Activated CD8-positive, alpha-beta T cell treated with anti-CD3 and anti-CD28 coated beads for 36 hours (primary cell): Measurements from ENCODE around the gene AFP. TPM values are rescaled to one million over a fixed set of nuclear protein-coding genes. Genes with fewer than 3 reads are reported as not detected.

ENCODE experiments used
- ATAC-seq: fragments of 200-7000 bp; cut with Tn5 transposase; one replicate; pipeline ENCODE4 v1.10.0; 2021; ENCODE audit warnings: mild to moderate bottlenecking, moderate library complexity
- CTCF ChIA-PET: fragments of 350-600 bp; sonication (Branson Sonifier 250); formaldehyde crosslinking; loops from one replicate; lab custom pipeline; 2021; ENCODE audit warnings: antibody characterized with exemption; lab: Charles Lee
- POLR2A ChIA-PET: fragments of 350-600 bp; sonication (Branson Sonifier 250); formaldehyde crosslinking; loops from one replicate; lab custom pipeline; 2021; ENCODE audit warnings: antibody characterized with exemption; lab: Charles Lee
- DNase-seq: peaks from one replicate; pipeline ENCODE4 v3.0.0-alpha.2; 2020
- H3K27ac Mint-ChIP-seq: one replicate; pipeline ENCODE4 v1.8.0; 2021; ENCODE audit warnings: mild to moderate bottlenecking, mixed read lengths
- H3K27me3 Mint-ChIP-seq: one replicate; pipeline ENCODE4 v1.8.0; 2021; ENCODE audit warnings: mixed read lengths
- H3K36me3 Mint-ChIP-seq: one replicate; pipeline ENCODE4 v1.8.0; 2021; ENCODE audit warnings: low read depth, mixed read lengths
- H3K4me1 Mint-ChIP-seq: one replicate; pipeline ENCODE4 v1.8.0; 2021; ENCODE audit warnings: low read depth, mixed read lengths
- H3K4me3 Mint-ChIP-seq: one replicate; pipeline ENCODE4 v1.8.0; 2021; ENCODE audit warnings: mild to moderate bottlenecking, moderate library complexity, mixed read lengths
- H3K9me3 Mint-ChIP-seq: one replicate; pipeline ENCODE4 v1.8.0; 2021; ENCODE audit warnings: mixed read lengths
- CTCF ChIP-seq: fragments of 200-600 bp; IDR thresholded peaks from one replicate; pipeline ENCODE4 v1.8.0; 2022; ENCODE audit warnings: antibody characterized with exemption, mild to moderate bottlenecking
- intact Hi-C: fragments of 100-400 bp; cut with micrococcal nuclease; formaldehyde crosslinking; loops from one replicate; pipeline ENCODE4 v1.10.0; 2022
- total RNA-seq, 2 experiments: library from RNA; stranded (reverse); gene quantifications; one replicate each; pipeline ENCODE4 v1.2.3, GENCODE V29; 2021

AFP gene
- total RNA-seq, 2 experiments from 2014 or later = not detected

GRCh38 chr4:73396304-73396703, 39.7 kb upstream of the AFP start:
- intact Hi-C loops = no loop called here

GRCh38 chr4:73396993-73397972, 38.7 kb upstream of the AFP start:
- DNase-seq (no peak), ATAC-seq (no peak)
- no peak overlapping the region for H3K4me3 Mint-ChIP-seq
- intact Hi-C loops = no loop called here
- peaks cover 4% of the 10 kb centered on the region for H3K27me3 Mint-ChIP-seq
- no peaks in the 10 kb centered on the region for H3K9me3 Mint-ChIP-seq
- no peaks in the 10 kb centered on the region for H3K4me1 Mint-ChIP-seq
- no peak overlapping the region for H3K27ac Mint-ChIP-seq
- H3K36me3 Mint-ChIP-seq = no peaks in the 10 kb centered on the region
- CTCF ChIA-PET = interaction anchor here (3.0 kb wide), 1 partner anchor 49 kb away, joined by 7 read pairs; no protein-coding TSS in a partner anchor
- POLR2A ChIA-PET = no interaction called here
- TF ChIP-seq CTCF = no peak

More at GRCh38 chr4:73396304-73396703, 39.7 kb upstream of the AFP start:
- H3K4me1 Mint-ChIP-seq = no peaks in the 10 kb centered on the region
- DNase-seq (no peak), ATAC-seq (no peak)
- H3K4me3 Mint-ChIP-seq = no peak overlapping the region
- H3K36me3 Mint-ChIP-seq = no peaks in the 10 kb centered on the region
- H3K27ac Mint-ChIP-seq = no peak overlapping the region
- peaks cover 4% of the 10 kb centered on the region for H3K27me3 Mint-ChIP-seq
- H3K9me3 Mint-ChIP-seq = no peaks in the 10 kb centered on the region
- TF ChIP-seq CTCF = no peak
- ChIA-PET CTCF (no interaction called here), POLR2A (no interaction called here)

- ATAC-seq (no peak), DNase-seq (no peak)
- no peak for TF ChIP-seq CTCF
- intact Hi-C loops = no loop called here
- no peaks in the 10 kb centered on the region for H3K9me3 Mint-ChIP-seq
- no peak overlapping the region for H3K27ac Mint-ChIP-seq
- no peak overlapping the region for H3K4me3 Mint-ChIP-seq
- H3K4me1 Mint-ChIP-seq = no peaks in the 10 kb centered on the region
- H3K36me3 Mint-ChIP-seq = no peaks in the 10 kb centered on the region
- POLR2A ChIA-PET = no interaction called here
- CTCF ChIA-PET = no interaction called here
- H3K27me3 Mint-ChIP-seq = peaks cover 4% of the 10 kb centered on the region
Measured at GRCh38 chr4:73401412-73401811, 34.6 kb upstream of the AFP start.

- H3K27me3 Mint-ChIP-seq = no peaks in the 10 kb centered on the region
- H3K27ac Mint-ChIP-seq = no peak within 1 kb of the TSS
- ChIA-PET POLR2A (no interaction called here), CTCF (no interaction called here)
- DNase-seq = no peak
- TF ChIP-seq CTCF = no peak
- no peaks in the 10 kb centered on the region for H3K36me3 Mint-ChIP-seq
- H3K4me3 Mint-ChIP-seq = no peak within 1 kb of the TSS
- no peaks in the 10 kb centered on the region for H3K9me3 Mint-ChIP-seq
- intact Hi-C loops = no loop called here
- ATAC-seq = no peak
- no peaks in the 10 kb centered on the region for H3K4me1 Mint-ChIP-seq
Measured at GRCh38 chr4:73404042-73404441, 32.0 kb upstream of the AFP start, which contains the start of gene ALB. Gene ALB (plus strand): TSS chr4:73404287. CDS start chr4:73404328, 41 bp downstream.

- intact Hi-C loops = no loop called here
Measured at GRCh38 chr4:73404457-73404856, 31.6 kb upstream of the AFP start.

More at GRCh38 chr4:73404457-73404856, 31.6 kb upstream of the AFP start:
- CTCF ChIA-PET = no interaction called here
- ATAC-seq (no peak), DNase-seq (no peak)
- no peaks in the 10 kb centered on the region for H3K4me1 Mint-ChIP-seq
- H3K27ac Mint-ChIP-seq = no peak overlapping the region
- H3K4me3 Mint-ChIP-seq = no peak overlapping the region
- no peak for TF ChIP-seq CTCF
- POLR2A ChIA-PET = no interaction called here
- no peaks in the 10 kb centered on the region for H3K27me3 Mint-ChIP-seq
- H3K36me3 Mint-ChIP-seq = no peaks in the 10 kb centered on the region
- H3K9me3 Mint-ChIP-seq = no peaks in the 10 kb centered on the region
